Suprapubic skin (tissue), 4 donors: ENCODE data around the gene AARSD1. TPM values are rescaled to one million over a fixed set of nuclear protein-coding genes. Genes with fewer than 3 reads are reported as not detected.
"Not testable (repeated sequence)": the region's sequence is repeated elsewhere in the genome, so short reads cannot be mapped to it uniquely, and the experiment has no call there.

ENCODE experiments used
- DNase-seq, 2 donors: peaks; one replicate each; pipeline ENCODE4 v3.0.0-alpha.2; 2019; ENCODE audit warnings: low spot score in 2 of 2
- H3K27ac ChIP-seq: fragments of 200-600 bp; sonication (generic); one replicate; pipeline ENCODE4 v1.5.1; 2019
- H3K27me3 ChIP-seq: fragments of 200-600 bp; sonication (generic); one replicate; pipeline ENCODE4 v1.5.1; 2019
- H3K36me3 ChIP-seq: fragments of 200-600 bp; sonication (generic); one replicate; pipeline ENCODE4 v1.5.1; 2019
- H3K4me1 ChIP-seq: fragments of 200-600 bp; sonication (generic); one replicate; pipeline ENCODE4 v1.5.1; 2019
- H3K4me3 ChIP-seq: fragments of 200-600 bp; sonication (generic); one replicate; pipeline ENCODE4 v1.5.1; 2019; ENCODE audit warnings: mild to moderate bottlenecking
- H3K9me3 ChIP-seq: fragments of 200-600 bp; sonication (generic); one replicate; pipeline ENCODE4 v1.5.1; 2019
- EP300 ChIP-seq: sonication (generic); formaldehyde crosslinking; IDR thresholded peaks from one replicate; pipeline ENCODE4 v1.6.1; 2017; ENCODE audit warnings: antibody characterized with exemption
- POLR2A ChIP-seq, 2 donors: fragments of 450-650 bp; IDR thresholded peaks; one replicate each; pipeline ENCODE4 v1.6.1; 2017; ENCODE audit warnings: antibody characterized with exemption in 2 of 2, mild to moderate bottlenecking in 2 of 2, moderate library complexity in 2 of 2
- POLR2AphosphoS5 ChIP-seq, 3 donors: sonication (generic); formaldehyde crosslinking; IDR thresholded peaks; one replicate each; pipeline ENCODE4 v1.6.1; 2017; ENCODE audit warnings: antibody characterized with exemption in 3 of 3
- WGBS: methylation state at CpG from one replicate; pipeline ENCODE4 v1.1.5; 2018; 5-methylcytosine and 5-hydroxymethylcytosine counted together
- total RNA-seq, 4 donors: library from RNA; depleted of rRNA; stranded (reverse); fragments of >200 nt; gene quantifications; one replicate each; pipeline ENCODE4 v1.1.0, GENCODE V29; 2016
- TF ChIP-seq, protein P1 (sequence below), 2 donors: fragments of 200-600 bp in 1 of 2; fragments of 450-650 bp in 1 of 2; sonication (generic) in 1 of 2; IDR thresholded peaks; one replicate each; pipeline ENCODE4 v1.5.1; 2016 to 2019; ENCODE audit warnings: antibody characterized with exemption in 2 of 2, mild to moderate bottlenecking in 1 of 2, moderate library complexity in 1 of 2

The AARSD1 gene
- total RNA-seq, 4 donors from 2014 or later, result 13.6 to 25.1 (median 16.9) TPM

DNA sequence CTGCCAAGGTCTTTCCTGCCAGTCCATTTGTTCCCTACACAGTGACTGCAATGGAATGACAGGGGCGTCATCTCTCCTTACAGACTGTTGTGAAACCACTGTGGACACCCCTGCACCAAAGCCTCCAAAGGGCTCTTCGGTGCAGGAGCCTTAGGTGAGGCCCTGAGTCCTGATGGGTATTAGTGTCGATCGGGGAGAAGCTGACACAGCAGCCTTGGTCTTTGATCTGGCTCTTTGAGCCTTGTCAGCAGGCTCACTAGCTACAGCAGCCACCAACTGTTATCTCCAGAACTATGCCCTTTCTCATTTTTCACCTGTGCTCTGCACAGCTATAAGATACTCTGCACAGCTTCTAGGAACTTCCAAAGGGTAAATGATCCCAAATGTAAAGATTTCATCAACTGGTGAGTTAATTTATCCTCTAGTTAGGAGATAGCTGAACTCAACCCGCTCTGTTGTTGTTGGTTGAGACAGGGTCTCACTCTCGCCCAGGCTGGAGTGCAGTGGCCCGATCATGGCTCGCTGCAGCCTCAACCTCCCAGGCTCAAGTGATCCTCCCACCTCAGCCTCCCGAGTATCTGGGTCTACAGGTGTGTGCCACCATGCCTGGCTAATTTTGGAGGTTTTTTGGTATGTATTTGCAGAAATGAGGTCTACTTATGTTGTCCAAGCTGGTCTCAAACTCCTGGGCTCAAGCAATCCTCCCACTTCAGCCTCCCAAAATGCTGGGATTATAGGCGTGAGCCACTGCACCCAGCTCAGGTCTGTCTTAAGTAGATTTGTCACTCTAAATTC is 44.0 kb downstream of the AARSD1 start:
- TF ChIP-seq, protein P1, sequence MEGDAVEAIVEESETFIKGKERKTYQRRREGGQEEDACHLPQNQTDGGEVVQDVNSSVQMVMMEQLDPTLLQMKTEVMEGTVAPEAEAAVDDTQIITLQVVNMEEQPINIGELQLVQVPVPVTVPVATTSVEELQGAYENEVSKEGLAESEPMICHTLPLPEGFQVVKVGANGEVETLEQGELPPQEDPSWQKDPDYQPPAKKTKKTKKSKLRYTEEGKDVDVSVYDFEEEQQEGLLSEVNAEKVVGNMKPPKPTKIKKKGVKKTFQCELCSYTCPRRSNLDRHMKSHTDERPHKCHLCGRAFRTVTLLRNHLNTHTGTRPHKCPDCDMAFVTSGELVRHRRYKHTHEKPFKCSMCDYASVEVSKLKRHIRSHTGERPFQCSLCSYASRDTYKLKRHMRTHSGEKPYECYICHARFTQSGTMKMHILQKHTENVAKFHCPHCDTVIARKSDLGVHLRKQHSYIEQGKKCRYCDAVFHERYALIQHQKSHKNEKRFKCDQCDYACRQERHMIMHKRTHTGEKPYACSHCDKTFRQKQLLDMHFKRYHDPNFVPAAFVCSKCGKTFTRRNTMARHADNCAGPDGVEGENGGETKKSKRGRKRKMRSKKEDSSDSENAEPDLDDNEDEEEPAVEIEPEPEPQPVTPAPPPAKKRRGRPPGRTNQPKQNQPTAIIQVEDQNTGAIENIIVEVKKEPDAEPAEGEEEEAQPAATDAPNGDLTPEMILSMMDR (IDR thresholded peaks at IDR 0.05), result no peak
- TF ChIP-seq EP300, result no peak
- TF ChIP-seq POLR2AphosphoS5 (IDR thresholded peaks at IDR 0.05), result no peak
- no peak for TF ChIP-seq POLR2A (IDR thresholded peaks at IDR 0.05)
- no peaks in the 10 kb centered on the region for H3K9me3 ChIP-seq
- no peak for DNase-seq
- H3K27me3 ChIP-seq, result no peaks in the 10 kb centered on the region
- H3K36me3 ChIP-seq, result no peaks in the 10 kb centered on the region
- WGBS, result 68% methylated on average over 5 of the region's 10 CpGs
- H3K4me3 ChIP-seq, result no peak overlapping the region
- no peak overlapping the region for H3K27ac ChIP-seq
- H3K4me1 ChIP-seq, result peaks cover 5% of the 10 kb centered on the region

DNA sequence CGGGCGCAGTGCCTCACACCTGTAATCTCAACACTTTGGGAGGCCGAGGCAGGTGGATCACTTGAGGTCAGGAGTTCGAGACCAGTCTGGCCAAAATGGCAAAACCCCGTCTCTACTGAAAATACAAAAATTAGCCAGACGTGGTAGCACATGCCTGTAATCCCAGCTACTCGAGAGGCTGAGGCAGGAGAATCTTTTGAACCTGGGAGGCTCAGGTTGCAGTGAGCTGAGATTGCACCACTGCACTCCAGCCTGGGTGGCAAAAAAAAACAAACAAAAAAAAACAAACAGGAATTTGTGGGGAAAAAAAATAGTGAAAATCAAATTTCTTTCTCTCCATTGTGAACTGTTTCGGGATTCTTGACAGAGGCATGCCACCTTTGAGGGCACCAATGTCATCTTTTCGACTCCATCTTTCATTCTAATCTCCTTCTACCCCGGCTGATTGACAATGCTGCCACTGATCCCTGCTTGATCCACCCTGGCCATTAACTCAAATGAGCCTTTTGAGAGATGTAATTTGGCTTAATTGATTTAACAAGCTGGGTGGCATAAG is 44.7 kb downstream of the AARSD1 start:
- not testable (repeated sequence) for H3K27ac ChIP-seq, H3K4me1 ChIP-seq

GRCh38 chr17:42918902-42919521 is 45.2 kb downstream of the AARSD1 start:
- TF ChIP-seq, protein P1 (IDR thresholded peaks at IDR 0.05), result no peak
- TF ChIP-seq POLR2A (IDR thresholded peaks at IDR 0.05), result no peak
- no peak for TF ChIP-seq EP300
- TF ChIP-seq POLR2AphosphoS5 (IDR thresholded peaks at IDR 0.05), result no peak
- Histone ChIP-seq H3K27me3 (no peaks in the 10 kb centered on the region), H3K4me3 (no peak overlapping the region), H3K36me3 (no peaks in the 10 kb centered on the region), H3K9me3 (no peaks in the 10 kb centered on the region), H3K27ac (no peak overlapping the region), H3K4me1 (peaks cover 5% of the 10 kb centered on the region)
- no peak for DNase-seq
- 47% methylated on average over 3 of the region's 3 CpGs for WGBS

More for the DNA sequence above, 44.7 kb downstream of the AARSD1 start:
- WGBS, result 85% methylated on average over 10 of the region's 10 CpGs
- H3K27me3 ChIP-seq, DNase-seq, H3K9me3 ChIP-seq, H3K36me3 ChIP-seq, H3K4me3 ChIP-seq: not testable (repeated sequence)

GRCh38 chr17:42917236-42917603 is 47.0 kb downstream of the AARSD1 start:
- peaks cover 5% of the 10 kb centered on the region for H3K4me1 ChIP-seq
- no peak overlapping the region for H3K27ac ChIP-seq
- H3K4me3 ChIP-seq, result no peak overlapping the region
- DNase-seq, result no peak
- 45% methylated on average over 8 of the region's 8 CpGs for WGBS
- H3K36me3 ChIP-seq, result no peaks in the 10 kb centered on the region
- no peak for TF ChIP-seq POLR2AphosphoS5 (IDR thresholded peaks at IDR 0.05)
- no peaks in the 10 kb centered on the region for H3K27me3 ChIP-seq
- H3K9me3 ChIP-seq, result no peaks in the 10 kb centered on the region

DNA sequence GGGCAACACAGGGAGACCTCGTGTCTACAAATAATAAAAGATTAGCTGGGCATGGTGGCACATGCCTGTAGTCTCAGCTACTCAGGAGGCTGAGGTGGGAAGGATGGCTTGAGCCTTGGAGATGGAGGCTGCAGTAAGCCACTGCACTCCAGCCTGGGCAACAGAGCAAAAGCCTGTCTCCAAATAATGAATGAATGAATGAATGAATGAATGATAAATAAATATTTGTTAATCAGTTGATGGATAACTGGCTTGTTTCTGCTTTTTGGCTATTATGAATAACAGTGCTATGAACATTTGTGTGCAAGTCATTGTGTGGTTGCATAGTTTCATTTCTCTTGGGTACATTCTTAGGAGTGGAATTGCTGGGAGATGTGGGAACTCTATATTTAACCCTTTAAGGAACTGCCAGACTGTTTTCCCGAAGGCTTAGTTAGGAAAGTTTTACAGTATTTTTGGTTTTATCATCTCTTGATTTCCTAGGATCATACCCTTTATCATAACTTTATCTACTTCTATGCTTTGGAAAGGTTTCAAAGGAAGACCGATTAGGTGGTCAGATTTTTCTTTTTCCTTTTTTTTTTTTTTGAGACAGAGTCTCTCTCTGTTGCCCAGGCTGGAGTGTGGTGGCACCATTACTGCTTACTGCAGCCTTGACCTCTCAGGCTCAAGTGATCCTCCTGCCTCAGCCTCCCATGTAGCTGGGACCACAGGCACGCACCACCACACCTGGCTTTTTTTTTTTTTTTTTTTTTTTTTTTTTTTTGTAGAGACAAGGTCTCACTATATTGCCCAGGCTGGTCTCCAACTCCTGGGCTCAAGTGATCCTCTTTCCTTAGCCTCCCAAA is 47.6 kb downstream of the AARSD1 start:
- not testable (repeated sequence) for H3K4me3 ChIP-seq, DNase-seq, H3K4me1 ChIP-seq, H3K36me3 ChIP-seq, H3K27me3 ChIP-seq, H3K27ac ChIP-seq, H3K9me3 ChIP-seq
- 85% methylated on average over 4 of the region's 4 CpGs for WGBS

GRCh38 chr17:42915288-42915687 is 49.0 kb downstream of the AARSD1 start:
- not testable (repeated sequence) for H3K4me1 ChIP-seq, H3K27ac ChIP-seq, H3K9me3 ChIP-seq, H3K27me3 ChIP-seq, H3K36me3 ChIP-seq, DNase-seq, H3K4me3 ChIP-seq
- 93% methylated on average over 6 of the region's 6 CpGs for WGBS
